Adipocyte (in vitro differentiated cells): ENCODE data around the gene SCAMP2.

Experiments
- DNase-seq: peaks from one replicate; pipeline ENCODE4 v3.0.0-alpha.2; 2015; ENCODE audit warnings: low read depth
- H3K27me3 ChIP-seq: replicated peaks from 2 replicates; pipeline ENCODE4 v1.7.0; 2013; ENCODE audit warnings: mild to moderate bottlenecking, low read length, moderate library complexity; ENCODE audit not compliant: control insufficient read depth, insufficient read depth
- H3K36me3 ChIP-seq: 2 replicates; pipeline ENCODE4 v1.7.0; 2013; ENCODE audit warnings: low read length, mild to moderate bottlenecking, moderate library complexity; ENCODE audit not compliant: control insufficient read depth, insufficient read depth, severe bottlenecking
- H3K4me1 ChIP-seq: 2 replicates; pipeline ENCODE4 v1.7.0; 2013; ENCODE audit warnings: mild to moderate bottlenecking, low read length, moderate library complexity; ENCODE audit not compliant: control insufficient read depth, insufficient read depth
- H3K4me3 ChIP-seq: 2 replicates; pipeline ENCODE4 v1.7.0; 2013; ENCODE audit warnings: mild to moderate bottlenecking, low read length, moderate library complexity
- H3K9ac ChIP-seq: 2 replicates; pipeline ENCODE4 v1.7.0; 2013; ENCODE audit warnings: mild to moderate bottlenecking, low read length, moderate library complexity
- H3K9me3 ChIP-seq: 2 replicates; pipeline ENCODE4 v1.7.0; 2013; ENCODE audit warnings: mild to moderate bottlenecking, low read length, moderate library complexity; ENCODE audit not compliant: control insufficient read depth

Gene SCAMP2

GRCh38 chr15:74799856-74800558 lies 73.2 kb downstream of the SCAMP2 start:
- H3K4me3 ChIP-seq = no peak overlapping the region
- H3K27me3 ChIP-seq = no peaks in the 10 kb centered on the region
- DNase-seq = peak; percentile 71
- peaks cover 12% of the 10 kb centered on the region for H3K4me1 ChIP-seq
- no peak overlapping the region for H3K9ac ChIP-seq
- peaks cover 56% of the 10 kb centered on the region for H3K36me3 ChIP-seq
- H3K9me3 ChIP-seq = no peaks in the 10 kb centered on the region

- Histone ChIP-seq H3K9me3 (no peaks in the 10 kb centered on the region), H3K9ac (no peak overlapping the region), H3K4me1 (peaks cover 12% of the 10 kb centered on the region), H3K27me3 (no peaks in the 10 kb centered on the region), H3K36me3 (peaks cover 55% of the 10 kb centered on the region), H3K4me3 (no peak overlapping the region)
- DNase-seq = no peak
These were observed 73.8 kb downstream of the SCAMP2 start for GRCh38 chr15:74799255-74799855.

GRCh38 chr15:74798388-74799254 lies 74.5 kb downstream of the SCAMP2 start:
- no peak overlapping the region for H3K9ac ChIP-seq
- H3K36me3 ChIP-seq = peaks cover 47% of the 10 kb centered on the region
- no peak overlapping the region for H3K4me3 ChIP-seq
- no peak for DNase-seq
- no peaks in the 10 kb centered on the region for H3K9me3 ChIP-seq
- no peaks in the 10 kb centered on the region for H3K27me3 ChIP-seq
- peaks cover 12% of the 10 kb centered on the region for H3K4me1 ChIP-seq

- H3K4me3 ChIP-seq = no peak overlapping the region
- H3K27me3 ChIP-seq = no peaks in the 10 kb centered on the region
- DNase-seq = no peak
- peaks cover 14% of the 10 kb centered on the region for H3K4me1 ChIP-seq
- peaks cover 22% of the 10 kb centered on the region for H3K36me3 ChIP-seq
- H3K9ac ChIP-seq = no peak overlapping the region
- no peaks in the 10 kb centered on the region for H3K9me3 ChIP-seq
These were observed 77.1 kb downstream of the SCAMP2 start for GRCh38 chr15:74795966-74796625.

- no peak overlapping the region for H3K4me3 ChIP-seq
- H3K27me3 ChIP-seq = no peaks in the 10 kb centered on the region
- DNase-seq = no peak
- peaks cover 13% of the 10 kb centered on the region for H3K36me3 ChIP-seq
- H3K4me1 ChIP-seq = peaks cover 23% of the 10 kb centered on the region
- H3K9me3 ChIP-seq = no peaks in the 10 kb centered on the region
- H3K9ac ChIP-seq = no peak overlapping the region
These were observed 78.2 kb downstream of the SCAMP2 start for GRCh38 chr15:74794970-74795349.

GRCh38 chr15:74794248-74794969 lies 78.8 kb downstream of the SCAMP2 start:
- no peak for DNase-seq
- Histone ChIP-seq H3K36me3 (peaks cover 7% of the 10 kb centered on the region), H3K27me3 (no peaks in the 10 kb centered on the region), H3K9me3 (no peaks in the 10 kb centered on the region), H3K4me3 (no peak overlapping the region), H3K9ac (no peak overlapping the region), H3K4me1 (peaks cover 23% of the 10 kb centered on the region)
